ENCODE data around the gene SET.

SET gene

GRCh38 chr9:128727640-128728248, 38.7 kb downstream of the SET start:
- no peak for TF ChIP-seq CTCF (IDR thresholded peaks at IDR 0.05; ENCODE audit: borderline replicate concordance, insufficient read depth, low read depth, low read length)
- no peak overlapping the region for H3K4me3 ChIP-seq (ENCODE audit: low read depth, low read length)

GRCh38 chr9:128728298-128728697, 39.3 kb downstream of the SET start:
- TF ChIP-seq CTCF (IDR thresholded peaks at IDR 0.05; ENCODE audit: borderline replicate concordance, insufficient read depth, low read depth, low read length) = no peak
- no peak overlapping the region for H3K4me3 ChIP-seq (ENCODE audit: low read depth, low read length)

- no peak overlapping the region for H3K4me3 ChIP-seq (ENCODE audit: low read depth, low read length)
- no peak for TF ChIP-seq CTCF (IDR thresholded peaks at IDR 0.05; ENCODE audit: borderline replicate concordance, insufficient read depth, low read depth, low read length)
Observed at GRCh38 chr9:128729302-128729701, 40.3 kb downstream of the SET start.

- TF ChIP-seq CTCF (IDR thresholded peaks at IDR 0.05; ENCODE audit: borderline replicate concordance, insufficient read depth, low read depth, low read length) = no peak
- no peak overlapping the region for H3K4me3 ChIP-seq (ENCODE audit: low read depth, low read length)
Observed at GRCh38 chr9:128729766-128730517, 40.9 kb downstream of the SET start.

- TF ChIP-seq CTCF (IDR thresholded peaks at IDR 0.05; ENCODE audit: borderline replicate concordance, insufficient read depth, low read depth, low read length) = no peak
- H3K4me3 ChIP-seq (ENCODE audit: low read depth, low read length) = no peak overlapping the region
Observed at GRCh38 chr9:128731093-128731492, 42.1 kb downstream of the SET start.

- TF ChIP-seq CTCF (IDR thresholded peaks at IDR 0.05; ENCODE audit: borderline replicate concordance, insufficient read depth, low read depth, low read length) = no peak
Observed at GRCh38 chr9:128731691-128732090, 42.7 kb downstream of the SET start.

GRCh38 chr9:128732576-128732975, 43.6 kb downstream of the SET start:
- TF ChIP-seq CTCF (IDR thresholded peaks at IDR 0.05; ENCODE audit: borderline replicate concordance, insufficient read depth, low read depth, low read length) = no peak
- no peak overlapping the region for H3K4me3 ChIP-seq (ENCODE audit: low read depth, low read length)

More at GRCh38 chr9:128731691-128732090, 42.7 kb downstream of the SET start:
- H3K4me3 ChIP-seq (ENCODE audit: low read depth, low read length) = no peak overlapping the region
